Choroid plexus epithelial cell (primary cell): ENCODE results near the gene NRXN2.

Source experiments
- DNase-seq: peaks from one replicate; pipeline ENCODE4 v3.0.0-alpha.2; 2010; ENCODE audit warnings: low read depth
- H3K4me3 ChIP-seq: 2 replicates; pipeline ENCODE4 v1.5.1; 2011; ENCODE audit warnings: low read depth, mild to moderate bottlenecking, control low read depth, low read length, moderate library complexity
- CTCF ChIP-seq: conservative IDR thresholded peaks from 2 replicates; pipeline ENCODE4 v1.5.1; 2011; ENCODE audit warnings: low read depth, mild to moderate bottlenecking, control low read depth, inconsistent platforms, low read length, moderate library complexity

NRXN2 gene

GRCh38 chr11:64633555-64634159, 89.3 kb downstream of the NRXN2 start:
- H3K4me3 ChIP-seq: no peak overlapping the region
- DNase-seq: no peak
- no peak for TF ChIP-seq CTCF

GRCh38 chr11:64632654-64633053, 90.3 kb downstream of the NRXN2 start:
- no peak overlapping the region for H3K4me3 ChIP-seq
- DNase-seq: no peak
- no peak for TF ChIP-seq CTCF

DNA sequence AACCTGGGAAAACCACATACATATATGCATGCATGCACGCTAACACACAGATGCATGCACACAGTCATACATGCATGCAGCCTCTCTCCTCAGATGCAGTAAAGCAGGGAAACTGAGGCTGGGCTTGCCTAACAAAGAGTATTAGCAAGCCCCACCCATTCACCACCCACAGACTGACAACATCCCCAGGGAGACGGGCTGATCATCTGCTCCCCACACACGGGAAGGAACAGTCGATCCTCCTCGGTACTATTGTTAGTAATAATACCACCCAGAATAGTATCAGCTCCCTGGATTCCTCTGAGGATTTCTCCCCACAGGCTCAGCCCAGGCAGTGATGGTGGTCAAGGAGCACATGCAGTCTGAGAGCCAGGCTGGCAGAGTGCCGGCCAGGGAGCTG, 90.8 kb downstream of the NRXN2 start:
- H3K4me3 ChIP-seq: no peak overlapping the region
- DNase-seq: no peak
- TF ChIP-seq CTCF: no peak

DNA sequence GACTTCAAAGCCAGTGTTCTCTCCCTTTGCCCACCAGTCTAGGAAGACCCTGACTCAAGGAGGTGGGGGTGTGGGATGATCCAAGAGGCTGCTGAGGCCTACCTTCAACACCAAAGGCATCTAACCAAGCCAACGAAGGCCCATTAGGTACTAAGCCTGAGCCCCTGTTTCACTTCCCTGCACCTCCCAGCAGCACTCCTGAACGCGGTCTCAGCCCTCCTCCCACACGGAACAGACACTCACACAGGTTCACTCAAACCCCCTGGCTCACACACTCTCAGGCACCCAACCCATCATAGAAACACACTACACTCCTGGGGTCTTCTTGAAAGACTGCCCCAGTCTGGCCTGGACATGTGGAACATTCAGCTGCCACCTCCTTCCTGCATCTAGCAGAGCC, 91.3 kb downstream of the NRXN2 start:
- no peak for TF ChIP-seq CTCF
- DNase-seq: no peak
- no peak overlapping the region for H3K4me3 ChIP-seq

- TF ChIP-seq CTCF: no peak
- no peak overlapping the region for H3K4me3 ChIP-seq
- no peak for DNase-seq
Measured at GRCh38 chr11:64629796-64630562, 93.0 kb downstream of the NRXN2 start.

- no peak for TF ChIP-seq CTCF
- no peak for DNase-seq
- no peak overlapping the region for H3K4me3 ChIP-seq
Measured at GRCh38 chr11:64629103-64629502, 93.9 kb downstream of the NRXN2 start.

DNA sequence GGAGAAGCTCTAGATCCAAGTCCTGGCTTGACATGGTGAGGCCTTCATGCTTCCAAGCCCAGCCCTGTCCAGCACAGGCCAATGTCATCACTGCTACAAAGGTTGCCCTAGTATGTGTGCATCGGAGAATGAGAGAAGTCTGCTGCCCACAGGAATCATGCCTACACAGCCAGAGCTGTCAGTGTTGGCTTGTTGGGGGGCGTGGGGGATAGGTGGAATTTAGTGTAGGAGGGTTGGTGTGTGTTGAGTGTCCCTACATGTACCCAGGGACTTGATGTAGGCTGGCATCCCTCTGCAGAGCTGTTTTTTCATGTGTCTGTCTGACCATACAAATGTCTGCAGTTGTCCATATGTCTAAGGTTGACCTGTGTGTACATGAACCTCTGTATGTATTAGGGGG, 94.4 kb downstream of the NRXN2 start:
- no peak overlapping the region for H3K4me3 ChIP-seq
- no peak for TF ChIP-seq CTCF
- no peak for DNase-seq
